ENCODE data around the gene TLDC2.

- TF ChIP-seq CTCF (IDR thresholded peaks at IDR 0.05; ENCODE audit: poor library complexity, severe bottlenecking) (no peak), SMC3 (conservative IDR thresholded peaks at IDR 0.05; ENCODE audit: poor library complexity) (no peak)
Observed at GRCh38 chr20:36927704-36928103, 51.8 kb downstream of the TLDC2 start.

Measured in neural cell (in vitro differentiated cells).